ENCODE data around the gene TRAPPC10. TPM values are rescaled to one million over a fixed set of nuclear protein-coding genes. Genes with fewer than 3 reads are reported as not detected.

Gene TRAPPC10
- total RNA-seq, 1 donor from 2014 or later = 48.4 TPM

GRCh38 chr21:43994085-43994484 lies 18.0 kb upstream of the TRAPPC10 start:
- Mint-ChIP-seq H3K36me3 (ENCODE audit: unreplicated experiment) (no peaks in the 10 kb centered on the region), H3K27me3 (ENCODE audit: unreplicated experiment) (peaks cover 1% of the 10 kb centered on the region)

GRCh38 chr21:43994646-43995045 lies 17.5 kb upstream of the TRAPPC10 start:
- no peak for TF ChIP-seq CTCF (IDR thresholded peaks at IDR 0.05; ENCODE audit: partially characterized antibody, unreplicated experiment)
- Mint-ChIP-seq H3K27ac (ENCODE audit: unreplicated experiment) (no peak overlapping the region), H3K36me3 (ENCODE audit: unreplicated experiment) (no peaks in the 10 kb centered on the region), H3K4me1 (ENCODE audit: low read depth, unreplicated experiment) (no peaks in the 10 kb centered on the region), H3K4me3 (ENCODE audit: unreplicated experiment) (no peak overlapping the region), H3K9me3 (ENCODE audit: unreplicated experiment) (peaks cover 2% of the 10 kb centered on the region), H3K27me3 (ENCODE audit: unreplicated experiment) (peaks cover 1% of the 10 kb centered on the region)
- no peak for DNase-seq

More at GRCh38 chr21:43994085-43994484, 18.0 kb upstream of the TRAPPC10 start:
- DNase-seq = no peak
- peaks cover 2% of the 10 kb centered on the region for H3K9me3 Mint-ChIP-seq (ENCODE audit: unreplicated experiment)
- H3K4me3 Mint-ChIP-seq (ENCODE audit: unreplicated experiment) = no peak overlapping the region
- TF ChIP-seq CTCF (IDR thresholded peaks at IDR 0.05; ENCODE audit: partially characterized antibody, unreplicated experiment) = no peak
- H3K4me1 Mint-ChIP-seq (ENCODE audit: low read depth, unreplicated experiment) = no peaks in the 10 kb centered on the region
- no peak overlapping the region for H3K27ac Mint-ChIP-seq (ENCODE audit: unreplicated experiment)

- Mint-ChIP-seq H3K27ac (ENCODE audit: unreplicated experiment) (no peak overlapping the region), H3K4me1 (ENCODE audit: low read depth, unreplicated experiment) (no peaks in the 10 kb centered on the region), H3K9me3 (ENCODE audit: unreplicated experiment) (peaks cover 2% of the 10 kb centered on the region), H3K36me3 (ENCODE audit: unreplicated experiment) (no peaks in the 10 kb centered on the region), H3K27me3 (ENCODE audit: unreplicated experiment) (peaks cover 4% of the 10 kb centered on the region), H3K4me3 (ENCODE audit: unreplicated experiment) (no peak overlapping the region)
- TF ChIP-seq CTCF (IDR thresholded peaks at IDR 0.05; ENCODE audit: partially characterized antibody, unreplicated experiment) = no peak
- no peak for DNase-seq
These were observed 16.5 kb upstream of the TRAPPC10 start for GRCh38 chr21:43995521-43996105.

- Mint-ChIP-seq H3K27me3 (ENCODE audit: unreplicated experiment) (peaks cover 4% of the 10 kb centered on the region), H3K9me3 (ENCODE audit: unreplicated experiment) (peaks cover 2% of the 10 kb centered on the region)
- TF ChIP-seq CTCF (IDR thresholded peaks at IDR 0.05; ENCODE audit: partially characterized antibody, unreplicated experiment) = no peak
These were observed 14.1 kb upstream of the TRAPPC10 start for GRCh38 chr21:43997766-43998742.

GRCh38 chr21:44000360-44000759 lies 11.7 kb upstream of the TRAPPC10 start:
- no peak for TF ChIP-seq CTCF (IDR thresholded peaks at IDR 0.05; ENCODE audit: partially characterized antibody, unreplicated experiment)
- H3K27ac Mint-ChIP-seq (ENCODE audit: unreplicated experiment) = no peak overlapping the region
- no peak for DNase-seq
- peaks cover 2% of the 10 kb centered on the region for H3K9me3 Mint-ChIP-seq (ENCODE audit: unreplicated experiment)
- H3K36me3 Mint-ChIP-seq (ENCODE audit: unreplicated experiment) = no peaks in the 10 kb centered on the region
- peaks cover 4% of the 10 kb centered on the region for H3K27me3 Mint-ChIP-seq (ENCODE audit: unreplicated experiment)
- no peak overlapping the region for H3K4me3 Mint-ChIP-seq (ENCODE audit: unreplicated experiment)
- no peaks in the 10 kb centered on the region for H3K4me1 Mint-ChIP-seq (ENCODE audit: low read depth, unreplicated experiment)

More at GRCh38 chr21:43997766-43998742, 14.1 kb upstream of the TRAPPC10 start:
- H3K27ac Mint-ChIP-seq (ENCODE audit: unreplicated experiment) = no peak overlapping the region
- no peaks in the 10 kb centered on the region for H3K4me1 Mint-ChIP-seq (ENCODE audit: low read depth, unreplicated experiment)
- no peaks in the 10 kb centered on the region for H3K36me3 Mint-ChIP-seq (ENCODE audit: unreplicated experiment)
- no peak for DNase-seq
- no peak overlapping the region for H3K4me3 Mint-ChIP-seq (ENCODE audit: unreplicated experiment)
